Sigmoid colon (tissue), 7 donors: ENCODE results near the gene TSPAN18. TPM values are rescaled to one million over a fixed set of nuclear protein-coding genes. Genes with fewer than 3 reads are reported as not detected.

Experiments used
- DNase-seq: peaks from one replicate; pipeline ENCODE4 v3.0.0-alpha.2; 2019
- H3K27ac ChIP-seq, 4 donors: fragments of 200-600 bp; sonication (generic); one replicate each; pipeline ENCODE4 v1.5.1; 2016 to 2019; ENCODE audit warnings: mild to moderate bottlenecking in 1 of 4
- H3K27me3 ChIP-seq, 3 donors: fragments of 200-600 bp; sonication (generic); one replicate each; pipeline ENCODE4 v1.5.1; 2019; ENCODE audit warnings: mild to moderate bottlenecking in 1 of 3
- H3K36me3 ChIP-seq, 4 donors: fragments of 200-600 bp; sonication (generic); one replicate each; pipeline ENCODE4 v1.5.1; 2016 to 2019
- H3K4me1 ChIP-seq, 4 donors: fragments of 200-600 bp; sonication (generic); one replicate each; pipeline ENCODE4 v1.5.1; 2017 to 2019
- H3K4me3 ChIP-seq, 4 donors: fragments of 200-600 bp; sonication (generic); one replicate each; pipeline ENCODE4 v1.5.1; 2017 to 2019; ENCODE audit warnings: mild to moderate bottlenecking in 2 of 4, moderate library complexity in 1 of 4
- H3K9me3 ChIP-seq, 4 donors: fragments of 200-600 bp in 3 of 4; sonication (generic) in 3 of 4; one replicate each; pipeline versions ENCODE4 v1.5.1 to v1.6.1; 2013 to 2019
- CTCF ChIP-seq, 4 experiments: fragments of 450-650 bp in 3 of 4; fragments of 200-600 bp in 1 of 4; IDR thresholded peaks; one replicate each; pipeline ENCODE4 v1.5.1; 2016 to 2019; ENCODE audit warnings: antibody characterized with exemption in 4 of 4, mild to moderate bottlenecking in 3 of 4, moderate library complexity in 2 of 4
- EP300 ChIP-seq, 4 donors: sonication (generic); formaldehyde crosslinking; IDR thresholded peaks; one replicate each; pipeline ENCODE4 v1.6.1; 2017; ENCODE audit warnings: antibody characterized with exemption in 4 of 4
- POLR2A ChIP-seq, 2 donors: fragments of 450-650 bp; IDR thresholded peaks; one replicate each; pipeline ENCODE4 v1.6.1; 2016; ENCODE audit warnings: antibody characterized with exemption in 2 of 2, mild to moderate bottlenecking in 2 of 2, moderate library complexity in 2 of 2
- POLR2AphosphoS5 ChIP-seq, 4 donors: sonication (generic); formaldehyde crosslinking; IDR thresholded peaks; one replicate each; pipeline ENCODE4 v1.6.1; 2017; ENCODE audit warnings: antibody characterized with exemption in 4 of 4
- WGBS, 2 donors: extraction: QIAGEN DNeasy Blood & Tissue Kit; methylation state at CpG; one replicate each; pipeline ENCODE4 v1.1.7; 2013; 5-methylcytosine and 5-hydroxymethylcytosine counted together
- intact Hi-C: fragments of 100-400 bp; cut with DNase I; formaldehyde crosslinking; loops from one replicate; pipeline ENCODE4 v1.15.1; 2023
- polyA plus RNA-seq, 3 donors: library from polyadenylated mRNA; stranded (reverse); fragments of 200-250 nt; gene quantifications; one replicate each; pipeline ENCODE4 v1.2.3, GENCODE V29; 2013
- total RNA-seq, 4 donors: library from RNA; depleted of rRNA; stranded (reverse); fragments of >200 nt; gene quantifications; one replicate each; pipeline ENCODE4 v1.1.0, GENCODE V29; 2016
- donor health status: healthy with polysubstance abuse.
- donor health status: Bipolar disorder and iron deficiency.
- donor health status: healthy.

TSPAN18 gene
- total and polyA plus RNA-seq, 7 donors = 0.23 to 75.3 (median 13.8) TPM

GRCh38 chr11:44852952-44853351 is 126.2 kb downstream of the TSPAN18 start:
- H3K27ac ChIP-seq = peak overlapping the region in 3 of 4 donors; percentile 74 to 97 (median 94)
- intact Hi-C loops = no loop called here
- no peak for TF ChIP-seq POLR2A (IDR thresholded peaks at IDR 0.05)
- TF ChIP-seq POLR2AphosphoS5 (IDR thresholded peaks at IDR 0.05) = no peak
- no peak for TF ChIP-seq EP300 (IDR thresholded peaks at IDR 0.05)
- no peak for TF ChIP-seq CTCF (IDR thresholded peaks at IDR 0.05)
- H3K27me3 ChIP-seq = no peaks in the 10 kb centered on the region
- no peaks in the 10 kb centered on the region for H3K9me3 ChIP-seq
- no peak for DNase-seq
- no peak overlapping the region for H3K4me3 ChIP-seq
- 75 to 78% methylated on average over 5 of the region's 5 CpGs for WGBS, 2 donors
- peaks cover 0 to 47% (median 36%) of the 10 kb centered on the region in 4 donors for H3K4me1 ChIP-seq
- peaks cover 0 to 3% (median 0%) of the 10 kb centered on the region in 4 donors for H3K36me3 ChIP-seq

DNA sequence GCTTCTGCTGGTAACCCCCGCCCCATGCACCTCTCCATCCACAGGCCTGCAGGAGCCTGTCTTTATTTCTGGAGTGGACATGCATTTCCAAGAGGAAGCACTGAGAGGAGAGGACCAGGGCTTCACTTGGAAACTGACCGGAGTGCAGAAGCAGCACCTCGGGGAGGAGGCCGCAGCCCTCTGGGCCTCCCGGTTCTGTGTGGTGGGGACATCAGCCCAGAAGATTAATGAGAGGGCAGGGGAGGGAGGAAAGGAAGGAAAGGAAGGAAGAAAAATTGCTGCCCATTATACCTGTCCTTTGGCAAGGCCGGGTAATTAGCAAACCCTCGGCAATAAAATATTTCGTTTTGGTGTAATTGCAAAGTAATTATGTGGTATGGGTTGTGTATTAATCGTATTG is 126.9 kb downstream of the TSPAN18 start:
- Histone ChIP-seq H3K27ac (peak overlapping the region; percentile 54 to 97 (median 84)), H3K4me1 (peaks cover 0 to 52% (median 42%) of the 10 kb centered on the region in 4 donors)
- intact Hi-C loops = no loop called here

GRCh38 chr11:44854086-44854485 is 127.3 kb downstream of the TSPAN18 start:
- TF ChIP-seq EP300 (IDR thresholded peaks at IDR 0.05) (no peak), POLR2A (IDR thresholded peaks at IDR 0.05) (no peak), POLR2AphosphoS5 (IDR thresholded peaks at IDR 0.05) (no peak), CTCF (IDR thresholded peaks at IDR 0.05) (no peak)
- peaks cover 0 to 56% (median 46%) of the 10 kb centered on the region in 4 donors for H3K4me1 ChIP-seq
- no peaks in the 10 kb centered on the region for H3K27me3 ChIP-seq
- WGBS, 2 donors = 21 to 67% methylated on average over 5 of the region's 5 CpGs
- intact Hi-C loops = no loop called here
- no peak overlapping the region for H3K4me3 ChIP-seq
- H3K9me3 ChIP-seq = no peaks in the 10 kb centered on the region
- DNase-seq = no peak
- H3K27ac ChIP-seq = peak overlapping the region; percentile 54 to 97 (median 84)
- H3K36me3 ChIP-seq = peaks cover 0 to 3% (median 0%) of the 10 kb centered on the region in 4 donors

More for the DNA sequence above, 126.9 kb downstream of the TSPAN18 start:
- Histone ChIP-seq H3K4me3 (no peak overlapping the region), H3K9me3 (no peaks in the 10 kb centered on the region), H3K27me3 (no peaks in the 10 kb centered on the region), H3K36me3 (peaks cover 0 to 3% (median 0%) of the 10 kb centered on the region in 4 donors)
- 40 to 72% methylated on average over 9 of the region's 9 CpGs for WGBS, 2 donors
- DNase-seq = no peak
- no peak for TF ChIP-seq CTCF (IDR thresholded peaks at IDR 0.05)
- no peak for TF ChIP-seq EP300 (IDR thresholded peaks at IDR 0.05)
- TF ChIP-seq POLR2A (IDR thresholded peaks at IDR 0.05) = no peak
- TF ChIP-seq POLR2AphosphoS5 (IDR thresholded peaks at IDR 0.05) = no peak

DNA sequence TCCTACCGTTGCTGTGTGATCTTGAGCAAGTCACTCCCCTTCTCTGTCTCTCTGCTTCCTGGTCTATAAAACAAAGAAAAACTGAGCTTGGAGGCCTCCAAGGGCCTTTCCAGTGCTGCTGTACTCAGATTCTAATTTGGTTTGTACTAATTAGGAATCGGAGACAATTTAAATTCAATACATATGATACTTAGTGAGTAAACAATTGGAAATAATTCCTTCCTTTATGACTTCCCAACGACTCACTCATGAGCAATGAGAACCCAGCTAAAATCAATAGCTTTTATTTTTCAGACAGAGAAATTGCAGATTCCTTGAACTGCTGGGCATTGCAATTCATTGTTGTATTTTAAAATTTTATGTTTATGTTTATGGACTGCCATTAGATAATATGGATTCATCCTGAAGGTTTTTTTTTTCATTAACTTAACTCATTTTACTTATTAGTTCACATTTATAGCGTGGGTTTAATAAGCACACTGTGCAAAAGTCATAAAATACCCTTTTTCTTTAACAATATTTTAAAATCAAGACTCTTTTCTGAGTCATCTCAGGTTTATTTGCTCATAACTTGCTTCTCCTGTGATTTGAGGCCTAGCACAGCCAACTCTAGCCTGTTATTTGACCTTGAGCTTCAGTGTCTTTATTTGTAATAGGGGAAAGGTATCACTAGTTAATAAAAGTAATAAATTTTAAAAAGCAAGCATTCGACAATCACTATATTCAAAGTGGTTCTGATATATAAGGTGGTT is 128.2 kb downstream of the TSPAN18 start:
- DNase-seq = no peak
- TF ChIP-seq POLR2AphosphoS5 (IDR thresholded peaks at IDR 0.05) = no peak
- TF ChIP-seq POLR2A (IDR thresholded peaks at IDR 0.05) = no peak
- no peak for TF ChIP-seq CTCF (IDR thresholded peaks at IDR 0.05)
- no peak for TF ChIP-seq EP300 (IDR thresholded peaks at IDR 0.05)
- Histone ChIP-seq H3K4me3 (no peak overlapping the region), H3K4me1 (peaks cover 0 to 63% (median 48%) of the 10 kb centered on the region in 4 donors), H3K9me3 (no peaks in the 10 kb centered on the region), H3K27me3 (no peaks in the 10 kb centered on the region), H3K27ac (peak overlapping the region; percentile 54 to 97 (median 84)), H3K36me3 (no peaks in the 10 kb centered on the region)
- intact Hi-C loops = no loop called here
- WGBS, 2 donors = 58 to 83% methylated on average over 5 of the region's 5 CpGs
